Epithelial cell of proximal tubule (primary cell): ENCODE data around the gene MPDU1. TPM values are rescaled to one million over a fixed set of nuclear protein-coding genes. Genes with fewer than 3 reads are reported as not detected.
A peak's percentile ranks its signal among the peaks of the same experiment; 100 is the strongest.

Experiments used
- DNase-seq: peaks from one replicate; pipeline ENCODE4 v3.0.0-alpha.2; 2011; ENCODE audit warnings: low read depth
- H3K4me3 ChIP-seq: 2 replicates; pipeline ENCODE4 v1.5.1; 2011; ENCODE audit warnings: low read depth, mild to moderate bottlenecking, low read length
- CTCF ChIP-seq: conservative IDR thresholded peaks from 2 replicates; pipeline ENCODE4 v1.5.1; 2012; ENCODE audit warnings: low read depth, mild to moderate bottlenecking, low read length
- total RNA-seq: library from RNA; depleted of rRNA; stranded (reverse); fragments of >200 nt; gene quantifications from 2 replicates; pipeline ENCODE4 v1.2.3, GENCODE V29; 2015

Gene MPDU1
- total RNA-seq, 1 donor from 2014 or later, result 236 TPM

GRCh38 chr17:7577327-7578199, 6.1 kb upstream of the MPDU1 start:
- TF ChIP-seq CTCF, result no peak
- no peak overlapping the region for H3K4me3 ChIP-seq
- DNase-seq, result no peak

GRCh38 chr17:7579001-7579833, 4.4 kb upstream of the MPDU1 start, which contains the start of gene CD68:
Gene CD68, plus strand, starts transcription at chr17:7579638. Its CDS starts 40 bp downstream, at chr17:7579678.
- peak; percentile 88 for DNase-seq
- peak within 1 kb of the TSS; percentile 43 for H3K4me3 ChIP-seq
- TF ChIP-seq CTCF, result no peak

GRCh38 chr17:7579834-7580603, 3.6 kb upstream of the MPDU1 start:
- TF ChIP-seq CTCF, result no peak
- H3K4me3 ChIP-seq, result peak overlapping the region; percentile 43
- DNase-seq, result no peak

GRCh38 chr17:7580604-7581575, 2.8 kb upstream of the MPDU1 start:
- DNase-seq, result no peak
- TF ChIP-seq CTCF, result no peak
- no peak overlapping the region for H3K4me3 ChIP-seq

- peak overlapping the region; percentile 63 for H3K4me3 ChIP-seq
- DNase-seq, result no peak
- TF ChIP-seq CTCF, result no peak
These were observed 1.0 kb upstream of the MPDU1 start for GRCh38 chr17:7582396-7583252.
